Measurements from ENCODE around the gene ID3.

The ID3 gene

GRCh38 chr1:23582820-23583219, 23.5 kb upstream of the ID3 start:
- TF ChIP-seq CTCF (IDR thresholded peaks at IDR 0.05), result no peak

GRCh38 chr1:23581219-23581618, 21.9 kb upstream of the ID3 start:
- no peak for TF ChIP-seq CTCF (IDR thresholded peaks at IDR 0.05)

- no peak for TF ChIP-seq CTCF (IDR thresholded peaks at IDR 0.05)
These were observed 19.7 kb upstream of the ID3 start for GRCh38 chr1:23578997-23579363.

GRCh38 chr1:23578311-23578996, 19.2 kb upstream of the ID3 start:
- TF ChIP-seq CTCF (IDR thresholded peaks at IDR 0.05), result no peak

- no peak for TF ChIP-seq CTCF (IDR thresholded peaks at IDR 0.05)
These were observed 18.0 kb upstream of the ID3 start for GRCh38 chr1:23577056-23578004.

- no peak for TF ChIP-seq CTCF (IDR thresholded peaks at IDR 0.05)
These were observed 17.2 kb upstream of the ID3 start for GRCh38 chr1:23576338-23577055.

GRCh38 chr1:23575226-23575810, 16.0 kb upstream of the ID3 start:
- TF ChIP-seq CTCF (IDR thresholded peaks at IDR 0.05), result no peak

Data from LNCAP (cell line).